ENCODE data around the gene SPATA31D1.

SPATA31D1 gene

GRCh38 chr9:82012276-82012675 is 23.7 kb downstream of the SPATA31D1 start:
- no peaks in the 10 kb centered on the region for H3K27me3 ChIP-seq
- H4K20me1 ChIP-seq, result no peaks in the 10 kb centered on the region
- no peak for TF ChIP-seq Cebpa-rat (IDR thresholded peaks at IDR 0.05)
- no peak overlapping the region for H3K4me2 ChIP-seq
- H3K9ac ChIP-seq, result no peak overlapping the region
- no peaks in the 10 kb centered on the region for H3K36me3 ChIP-seq
- no peaks in the 10 kb centered on the region for H3K4me1 ChIP-seq
- H3K9me3 ChIP-seq, result 0 out of 2 replicates have a peak, but pooled peaks cover 8% of the 10 kb centered on the region
- no peak overlapping the region for H3K27ac ChIP-seq
- H3K4me3 ChIP-seq, result no peak overlapping the region

GRCh38 chr9:82020331-82020730 is 31.8 kb downstream of the SPATA31D1 start:
- TF ChIP-seq Cebpa-rat (IDR thresholded peaks at IDR 0.05), result no peak

GRCh38 chr9:82021198-82021597 is 32.6 kb downstream of the SPATA31D1 start:
- Histone ChIP-seq H3K4me1 (no peaks in the 10 kb centered on the region), H3K36me3 (no peaks in the 10 kb centered on the region), H3K4me2 (no peak overlapping the region), H4K20me1 (no peaks in the 10 kb centered on the region), H3K9me3 (peaks cover 4% of the 10 kb centered on the region; the same call in 1 of the 2 replicates), H3K4me3 (no peak overlapping the region), H3K27ac (no peak overlapping the region), H3K9ac (no peak overlapping the region), H3K27me3 (no peaks in the 10 kb centered on the region)
- TF ChIP-seq Cebpa-rat (IDR thresholded peaks at IDR 0.05), result no peak

More at GRCh38 chr9:82020331-82020730, 31.8 kb downstream of the SPATA31D1 start:
- Histone ChIP-seq H3K4me3 (no peak overlapping the region), H3K9me3 (peaks cover 5% of the 10 kb centered on the region; the same call in 1 of the 2 replicates), H3K9ac (no peak overlapping the region), H3K4me2 (no peak overlapping the region), H4K20me1 (no peaks in the 10 kb centered on the region), H3K4me1 (no peaks in the 10 kb centered on the region), H3K36me3 (no peaks in the 10 kb centered on the region), H3K27me3 (no peaks in the 10 kb centered on the region), H3K27ac (no peak overlapping the region)

DNA sequence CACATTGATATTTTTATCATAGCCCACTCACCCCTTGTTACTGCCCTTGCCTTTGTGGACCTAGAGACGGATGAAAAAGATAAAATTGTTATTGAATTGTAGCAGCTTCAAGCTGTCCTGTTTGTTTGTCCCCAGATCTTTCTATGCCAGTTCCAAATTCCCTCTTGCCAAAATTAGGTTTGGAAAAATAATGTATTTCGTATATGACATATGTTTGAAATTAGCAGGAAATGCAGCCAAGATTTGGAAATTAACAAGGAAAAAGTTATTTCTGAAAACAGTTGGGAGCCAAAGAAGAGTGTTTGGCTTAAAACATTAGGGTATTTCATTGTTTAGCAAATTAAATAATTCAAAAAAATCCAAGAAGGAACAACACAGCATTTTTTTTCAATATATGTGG is 33.5 kb downstream of the SPATA31D1 start:
- peaks cover 4% of the 10 kb centered on the region; the same call in 1 of the 2 replicates for H3K9me3 ChIP-seq
- H3K27me3 ChIP-seq, result no peaks in the 10 kb centered on the region
- no peaks in the 10 kb centered on the region for H3K4me1 ChIP-seq
- H3K9ac ChIP-seq, result no peak overlapping the region
- no peaks in the 10 kb centered on the region for H3K36me3 ChIP-seq
- H3K27ac ChIP-seq, result no peak overlapping the region
- no peak overlapping the region for H3K4me2 ChIP-seq
- no peak overlapping the region for H3K4me3 ChIP-seq
- H4K20me1 ChIP-seq, result no peaks in the 10 kb centered on the region
- no peak for TF ChIP-seq Cebpa-rat (IDR thresholded peaks at IDR 0.05)

GRCh38 chr9:82024908-82025307 is 36.3 kb downstream of the SPATA31D1 start:
- Histone ChIP-seq H3K9me3 (no peaks in the 10 kb centered on the region), H4K20me1 (no peaks in the 10 kb centered on the region), H3K4me3 (no peak overlapping the region), H3K27me3 (no peaks in the 10 kb centered on the region), H3K27ac (no peak overlapping the region), H3K4me2 (no peak overlapping the region), H3K9ac (no peak overlapping the region), H3K4me1 (no peaks in the 10 kb centered on the region), H3K36me3 (no peaks in the 10 kb centered on the region)
- no peak for TF ChIP-seq Cebpa-rat (IDR thresholded peaks at IDR 0.05)

- H3K27me3 ChIP-seq, result no peaks in the 10 kb centered on the region
- H3K9me3 ChIP-seq, result no peaks in the 10 kb centered on the region
- H3K4me2 ChIP-seq, result no peak overlapping the region
- no peaks in the 10 kb centered on the region for H3K36me3 ChIP-seq
- H3K4me3 ChIP-seq, result no peak overlapping the region
- TF ChIP-seq Cebpa-rat (IDR thresholded peaks at IDR 0.05), result no peak
- no peak overlapping the region for H3K9ac ChIP-seq
- H4K20me1 ChIP-seq, result no peaks in the 10 kb centered on the region
- no peak overlapping the region for H3K27ac ChIP-seq
- H3K4me1 ChIP-seq, result no peaks in the 10 kb centered on the region
Observed at GRCh38 chr9:82031538-82032280, 43.1 kb downstream of the SPATA31D1 start.

DNA sequence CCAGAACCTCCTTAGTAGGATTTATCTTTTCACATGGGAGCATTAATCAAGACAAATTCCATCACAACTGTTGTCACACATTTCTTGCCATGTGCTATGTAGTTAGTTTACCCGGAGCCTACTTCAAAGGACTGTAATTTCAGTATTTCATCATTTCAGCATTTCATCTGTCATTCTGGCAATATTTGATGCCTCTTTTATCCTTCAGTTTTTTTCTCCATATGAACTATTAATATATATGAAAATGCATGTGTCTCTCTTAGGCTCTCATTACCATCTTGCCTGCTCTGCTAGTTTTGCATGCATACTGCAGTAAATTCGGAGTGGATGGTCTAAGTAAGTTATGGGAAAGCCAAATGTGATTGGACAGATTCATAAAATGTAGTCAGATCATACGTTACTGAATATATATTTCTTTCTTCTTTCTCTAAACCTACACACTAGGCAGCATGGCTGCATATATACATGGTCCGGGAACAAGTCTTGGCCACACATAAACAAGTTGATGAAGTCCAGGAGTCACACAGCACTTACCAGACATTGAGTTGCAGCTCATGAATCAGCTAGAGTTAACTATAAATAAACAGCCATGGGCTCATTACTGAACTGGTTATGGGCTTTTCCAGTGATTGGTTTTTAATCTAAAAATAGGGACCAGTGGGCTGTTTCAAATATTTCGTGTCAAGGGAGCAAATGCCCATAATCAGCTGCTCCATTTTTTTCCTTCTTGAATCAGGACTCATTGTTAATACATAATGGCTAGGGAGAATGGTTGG is 46.6 kb downstream of the SPATA31D1 start:
- no peak overlapping the region for H3K4me2 ChIP-seq
- no peak overlapping the region for H3K27ac ChIP-seq
- H4K20me1 ChIP-seq, result no peaks in the 10 kb centered on the region
- no peak for TF ChIP-seq Cebpa-rat (IDR thresholded peaks at IDR 0.05)
- no peaks in the 10 kb centered on the region for H3K9me3 ChIP-seq
- no peak overlapping the region for H3K9ac ChIP-seq
- H3K4me3 ChIP-seq, result no peak overlapping the region
- no peaks in the 10 kb centered on the region for H3K4me1 ChIP-seq
- H3K36me3 ChIP-seq, result no peaks in the 10 kb centered on the region
- H3K27me3 ChIP-seq, result no peaks in the 10 kb centered on the region

- Histone ChIP-seq H3K4me2 (no peak overlapping the region), H3K27me3 (no peaks in the 10 kb centered on the region), H3K4me3 (no peak overlapping the region), H3K36me3 (no peaks in the 10 kb centered on the region), H4K20me1 (no peaks in the 10 kb centered on the region), H3K9me3 (no peaks in the 10 kb centered on the region), H3K4me1 (no peaks in the 10 kb centered on the region), H3K27ac (no peak overlapping the region), H3K9ac (no peak overlapping the region)
- no peak for TF ChIP-seq Cebpa-rat (IDR thresholded peaks at IDR 0.05)
Observed at GRCh38 chr9:82036086-82036485, 47.5 kb downstream of the SPATA31D1 start.

- no peaks in the 10 kb centered on the region for H3K9me3 ChIP-seq
- no peak overlapping the region for H3K27ac ChIP-seq
- no peaks in the 10 kb centered on the region for H4K20me1 ChIP-seq
- H3K4me3 ChIP-seq, result no peak overlapping the region
- no peaks in the 10 kb centered on the region for H3K4me1 ChIP-seq
- no peaks in the 10 kb centered on the region for H3K27me3 ChIP-seq
- no peak overlapping the region for H3K9ac ChIP-seq
- H3K4me2 ChIP-seq, result no peak overlapping the region
- TF ChIP-seq Cebpa-rat (IDR thresholded peaks at IDR 0.05), result no peak
- no peaks in the 10 kb centered on the region for H3K36me3 ChIP-seq
Observed at GRCh38 chr9:82037126-82037525, 48.6 kb downstream of the SPATA31D1 start.

GRCh38 chr9:82038897-82039296 is 50.3 kb downstream of the SPATA31D1 start:
- no peak overlapping the region for H3K4me2 ChIP-seq
- H3K36me3 ChIP-seq, result no peaks in the 10 kb centered on the region
- H3K4me1 ChIP-seq, result no peaks in the 10 kb centered on the region
- no peaks in the 10 kb centered on the region for H3K9me3 ChIP-seq
- TF ChIP-seq Cebpa-rat (IDR thresholded peaks at IDR 0.05), result no peak
- H3K27ac ChIP-seq, result no peak overlapping the region
- no peak overlapping the region for H3K4me3 ChIP-seq
- no peaks in the 10 kb centered on the region for H3K27me3 ChIP-seq
- H4K20me1 ChIP-seq, result no peaks in the 10 kb centered on the region
- no peak overlapping the region for H3K9ac ChIP-seq

All from BLaER1 (cell line).